Osteocyte (in vitro differentiated cells): ENCODE results near the gene ZMYND8. TPM values are rescaled to one million over a fixed set of nuclear protein-coding genes. Genes with fewer than 3 reads are reported as not detected.

Experiments used
- DNase-seq: peaks from one replicate; pipeline ENCODE4 v3.0.0; 2021; ENCODE audit warnings: mixed read lengths; ENCODE audit not compliant: unreplicated experiment; ENCODE audit errors: extremely low spot score
- H3K27ac Mint-ChIP-seq: one replicate; pipeline ENCODE4 v1.8.0; 2021; ENCODE audit warnings: mild to moderate bottlenecking, mixed read lengths; ENCODE audit not compliant: unreplicated experiment
- H3K27me3 Mint-ChIP-seq: one replicate; pipeline ENCODE4 v1.8.0; 2021; ENCODE audit warnings: mixed read lengths; ENCODE audit not compliant: unreplicated experiment
- H3K36me3 Mint-ChIP-seq: one replicate; pipeline ENCODE4 v1.8.0; 2021; ENCODE audit warnings: mixed read lengths; ENCODE audit not compliant: unreplicated experiment
- H3K4me1 Mint-ChIP-seq: one replicate; pipeline ENCODE4 v1.8.0; 2021; ENCODE audit warnings: mixed read lengths; ENCODE audit not compliant: unreplicated experiment
- H3K4me3 Mint-ChIP-seq: one replicate; pipeline ENCODE4 v1.8.0; 2021; ENCODE audit warnings: mild to moderate bottlenecking, moderate library complexity, mixed read lengths; ENCODE audit not compliant: unreplicated experiment
- H3K9me3 Mint-ChIP-seq: one replicate; pipeline ENCODE4 v1.8.0; 2021; ENCODE audit warnings: mixed read lengths; ENCODE audit not compliant: unreplicated experiment
- total RNA-seq: library from RNA; stranded (reverse); gene quantifications from 2 replicates; pipeline ENCODE4 v1.2.1, GENCODE V29; 2021
- TF ChIP-seq, protein P1 (sequence below): fragments of 200-600 bp; sonication (generic); IDR thresholded peaks from 2 replicates; pipeline ENCODE4 v1.5.0; 2021; ENCODE audit warnings: antibody characterized with exemption, mild to moderate bottlenecking, moderate library complexity

ZMYND8 gene
- total RNA-seq, 1 donor from 2014 or later: 96.5 TPM

DNA sequence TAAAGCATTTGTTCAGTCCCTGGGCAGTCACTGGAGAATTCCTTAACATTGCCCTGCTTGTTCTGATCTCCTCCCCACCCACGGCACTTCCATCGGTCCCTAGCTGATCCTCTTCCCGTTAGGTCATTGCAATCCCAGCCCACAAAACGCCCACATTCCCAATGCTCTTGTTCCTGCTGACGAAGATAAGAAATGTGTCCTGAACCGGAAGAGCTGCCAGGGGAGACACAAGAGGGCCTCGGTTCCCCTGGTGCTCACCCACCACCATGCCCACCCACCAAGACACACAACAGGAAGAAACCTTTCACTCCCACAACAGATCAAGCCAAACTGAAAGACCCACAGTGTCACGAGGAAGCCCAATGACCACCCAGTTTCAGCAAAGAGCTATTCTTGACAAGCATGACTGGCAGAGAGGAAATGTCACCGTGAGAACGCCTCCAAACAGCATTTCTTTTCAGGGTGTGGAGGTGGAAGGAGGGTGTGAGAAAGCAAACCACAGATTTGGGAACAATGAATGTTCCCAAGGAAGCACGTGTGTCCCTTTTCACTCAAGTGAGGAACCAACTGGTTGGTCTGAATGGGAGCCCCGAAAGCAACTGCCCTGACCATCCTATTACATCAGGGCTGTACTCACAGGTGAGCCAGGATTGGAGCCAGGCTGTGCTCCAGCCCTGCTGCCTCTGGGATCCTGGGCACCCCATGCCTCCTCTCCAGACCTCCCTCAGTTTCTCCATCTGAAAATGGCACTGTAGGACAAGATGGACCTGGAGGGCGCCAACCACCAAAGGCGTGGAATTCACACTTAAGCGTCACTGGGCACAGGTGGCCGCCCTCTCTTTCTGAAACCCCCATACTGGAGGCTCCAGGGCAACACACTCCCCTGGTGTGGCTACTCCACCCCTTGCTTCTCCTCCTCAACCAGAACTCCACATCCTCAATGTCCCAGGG is 97.5 kb downstream of the ZMYND8 start:
- H3K4me3 Mint-ChIP-seq: no peak overlapping the region
- DNase-seq: no peak
- peaks cover 37% of the 10 kb centered on the region for H3K4me1 Mint-ChIP-seq
- no peaks in the 10 kb centered on the region for H3K9me3 Mint-ChIP-seq
- TF ChIP-seq, protein P1, sequence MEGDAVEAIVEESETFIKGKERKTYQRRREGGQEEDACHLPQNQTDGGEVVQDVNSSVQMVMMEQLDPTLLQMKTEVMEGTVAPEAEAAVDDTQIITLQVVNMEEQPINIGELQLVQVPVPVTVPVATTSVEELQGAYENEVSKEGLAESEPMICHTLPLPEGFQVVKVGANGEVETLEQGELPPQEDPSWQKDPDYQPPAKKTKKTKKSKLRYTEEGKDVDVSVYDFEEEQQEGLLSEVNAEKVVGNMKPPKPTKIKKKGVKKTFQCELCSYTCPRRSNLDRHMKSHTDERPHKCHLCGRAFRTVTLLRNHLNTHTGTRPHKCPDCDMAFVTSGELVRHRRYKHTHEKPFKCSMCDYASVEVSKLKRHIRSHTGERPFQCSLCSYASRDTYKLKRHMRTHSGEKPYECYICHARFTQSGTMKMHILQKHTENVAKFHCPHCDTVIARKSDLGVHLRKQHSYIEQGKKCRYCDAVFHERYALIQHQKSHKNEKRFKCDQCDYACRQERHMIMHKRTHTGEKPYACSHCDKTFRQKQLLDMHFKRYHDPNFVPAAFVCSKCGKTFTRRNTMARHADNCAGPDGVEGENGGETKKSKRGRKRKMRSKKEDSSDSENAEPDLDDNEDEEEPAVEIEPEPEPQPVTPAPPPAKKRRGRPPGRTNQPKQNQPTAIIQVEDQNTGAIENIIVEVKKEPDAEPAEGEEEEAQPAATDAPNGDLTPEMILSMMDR: no peak
- no peaks in the 10 kb centered on the region for H3K27me3 Mint-ChIP-seq
- peak overlapping the region; percentile 85 for H3K27ac Mint-ChIP-seq
- H3K36me3 Mint-ChIP-seq: peaks cover 38% of the 10 kb centered on the region

- Mint-ChIP-seq H3K4me1 (peaks cover 30% of the 10 kb centered on the region), H3K4me3 (no peak overlapping the region), H3K27me3 (no peaks in the 10 kb centered on the region), H3K9me3 (no peaks in the 10 kb centered on the region), H3K27ac (peak overlapping the region; percentile 85), H3K36me3 (peaks cover 43% of the 10 kb centered on the region)
- DNase-seq: no peak
- TF ChIP-seq, protein P1: no peak
These were observed 98.7 kb downstream of the ZMYND8 start for GRCh38 chr20:47257771-47258170.

GRCh38 chr20:47257256-47257655 is 99.2 kb downstream of the ZMYND8 start:
- TF ChIP-seq, protein P1: no peak
- Mint-ChIP-seq H3K4me1 (peaks cover 30% of the 10 kb centered on the region), H3K4me3 (no peak overlapping the region), H3K36me3 (peaks cover 42% of the 10 kb centered on the region), H3K9me3 (no peaks in the 10 kb centered on the region), H3K27me3 (no peaks in the 10 kb centered on the region), H3K27ac (peak overlapping the region; percentile 86)
- DNase-seq: no peak

DNA sequence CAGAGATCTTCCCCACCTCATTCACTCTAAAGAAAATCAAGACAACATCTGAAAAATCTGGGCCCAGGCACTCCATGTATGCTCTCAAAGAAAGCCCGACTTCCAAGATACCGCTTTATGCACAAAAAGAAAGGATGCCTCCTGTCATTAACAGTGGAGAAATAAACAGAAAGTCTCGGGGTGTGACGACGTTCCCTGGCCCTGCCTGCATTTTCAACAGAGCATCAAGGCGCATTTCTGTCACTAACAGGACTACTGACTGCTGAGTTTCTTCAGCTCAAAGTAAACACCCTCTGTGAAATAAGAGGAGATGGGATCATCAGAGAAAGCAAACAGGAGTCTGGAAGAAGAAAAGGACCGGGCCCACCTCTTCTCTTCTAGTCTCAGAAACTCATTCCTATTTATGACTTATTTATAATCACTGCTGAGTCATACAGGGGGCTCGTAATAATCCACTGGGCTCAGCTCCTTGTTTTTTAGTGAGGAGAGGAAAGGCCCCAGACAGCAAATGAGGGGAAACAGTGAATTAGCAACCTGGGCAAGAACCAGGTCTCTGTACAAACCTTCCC is 99.7 kb downstream of the ZMYND8 start:
- no peaks in the 10 kb centered on the region for H3K9me3 Mint-ChIP-seq
- DNase-seq: no peak
- no peaks in the 10 kb centered on the region for H3K27me3 Mint-ChIP-seq
- peak overlapping the region; percentile 86 for H3K27ac Mint-ChIP-seq
- H3K36me3 Mint-ChIP-seq: peaks cover 37% of the 10 kb centered on the region
- no peak overlapping the region for H3K4me3 Mint-ChIP-seq
- peaks cover 28% of the 10 kb centered on the region for H3K4me1 Mint-ChIP-seq
- TF ChIP-seq, protein P1: no peak

DNA sequence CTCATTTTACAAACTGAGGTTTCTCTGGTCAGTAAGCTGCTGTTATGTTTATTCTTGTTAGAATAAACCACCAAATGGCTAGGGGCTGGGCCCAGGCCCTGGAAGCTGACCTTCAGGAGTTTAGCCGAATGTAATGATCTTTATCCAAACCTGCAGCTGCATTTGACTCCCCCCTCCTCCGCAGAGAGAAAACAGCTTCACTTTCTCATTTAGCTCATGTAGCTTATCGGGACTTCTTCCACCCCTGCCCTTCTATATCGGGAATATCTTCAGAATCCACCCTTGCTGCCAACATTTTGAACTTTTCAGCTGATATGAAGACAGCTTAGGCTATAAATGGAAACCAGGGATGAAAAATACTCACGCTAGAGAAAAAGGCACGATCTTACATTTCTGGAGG is 102.6 kb downstream of the ZMYND8 start:
- TF ChIP-seq, protein P1: no peak
- no peak for DNase-seq
- H3K4me1 Mint-ChIP-seq: peaks cover 16% of the 10 kb centered on the region
- peak overlapping the region; percentile 19 for H3K27ac Mint-ChIP-seq
- no peak overlapping the region for H3K4me3 Mint-ChIP-seq
- H3K27me3 Mint-ChIP-seq: no peaks in the 10 kb centered on the region
- H3K36me3 Mint-ChIP-seq: peaks cover 33% of the 10 kb centered on the region
- H3K9me3 Mint-ChIP-seq: no peaks in the 10 kb centered on the region
